Stimulated activated CD8-positive, alpha-beta memory T cell treated with anti-CD3 and anti-CD28 coated beads, Interleukin-15, amount 100 ng/mL, for 24 hours (primary cell): ENCODE results near the gene KASH5.
"Not testable (repeated sequence)": the region's sequence is repeated elsewhere in the genome, so short reads cannot be mapped to it uniquely, and the experiment has no call there.

Experiments
- DNase-seq: peaks from one replicate; pipeline ENCODE4 v3.0.0-alpha.2; 2020; ENCODE audit warnings: low read depth

Gene KASH5

DNA sequence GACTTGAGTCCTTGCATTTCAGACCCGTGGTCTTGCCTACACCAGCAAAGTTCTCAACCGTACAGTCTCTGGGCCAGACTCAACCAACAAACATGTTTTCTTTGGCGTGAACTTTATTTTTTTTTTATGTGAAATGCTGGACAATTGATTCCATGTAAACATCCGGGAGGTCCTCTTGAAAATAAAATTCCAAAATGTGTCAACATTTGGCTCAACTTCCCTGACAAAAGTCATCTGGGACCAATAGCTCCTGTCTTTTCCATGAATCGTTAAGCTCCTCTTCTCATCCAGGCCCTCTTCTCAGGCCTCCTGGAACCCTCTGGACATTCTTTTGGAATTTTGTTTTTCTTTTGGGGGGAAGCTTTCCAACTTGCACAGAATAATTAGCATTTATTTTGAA, 67.7 kb downstream of the KASH5 start:
- no peak for DNase-seq

DNA sequence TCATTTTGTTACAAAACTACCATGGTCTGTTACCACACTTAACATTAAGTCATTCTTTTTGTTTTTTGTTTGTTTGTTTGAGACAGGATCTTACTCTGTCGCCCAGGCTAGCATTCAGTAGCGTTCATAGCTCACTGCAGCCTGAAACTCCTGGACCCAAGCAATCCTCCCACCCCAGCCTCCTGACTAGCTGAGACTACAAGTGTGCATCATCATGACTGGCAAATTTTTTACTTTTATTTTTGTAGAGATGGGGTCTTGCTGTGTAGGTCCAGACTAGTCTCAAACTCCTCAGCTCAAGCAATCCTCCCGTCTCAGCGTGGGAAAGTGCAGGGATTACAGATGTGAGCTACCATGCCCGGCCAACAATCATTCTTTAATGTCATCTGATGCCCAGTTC, 68.3 kb downstream of the KASH5 start:
- DNase-seq, result no peak

DNA sequence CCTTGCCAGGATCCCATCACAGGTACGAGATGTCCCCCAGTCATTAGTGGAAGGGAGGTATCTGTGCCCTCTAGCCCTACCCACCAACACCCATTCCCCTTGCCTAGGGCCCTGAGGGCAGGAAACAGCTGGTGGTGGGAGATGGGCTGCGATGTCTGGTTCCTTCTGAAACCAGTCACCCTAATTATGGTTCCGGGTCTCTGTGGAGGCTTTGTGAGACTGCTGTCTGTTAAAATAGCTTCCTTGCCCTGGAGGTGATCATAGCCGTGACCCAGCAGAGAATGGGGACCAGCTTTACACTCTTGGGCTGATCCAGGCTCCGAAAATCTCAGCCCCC, 70.5 kb downstream of the KASH5 start:
- no peak for DNase-seq

DNA sequence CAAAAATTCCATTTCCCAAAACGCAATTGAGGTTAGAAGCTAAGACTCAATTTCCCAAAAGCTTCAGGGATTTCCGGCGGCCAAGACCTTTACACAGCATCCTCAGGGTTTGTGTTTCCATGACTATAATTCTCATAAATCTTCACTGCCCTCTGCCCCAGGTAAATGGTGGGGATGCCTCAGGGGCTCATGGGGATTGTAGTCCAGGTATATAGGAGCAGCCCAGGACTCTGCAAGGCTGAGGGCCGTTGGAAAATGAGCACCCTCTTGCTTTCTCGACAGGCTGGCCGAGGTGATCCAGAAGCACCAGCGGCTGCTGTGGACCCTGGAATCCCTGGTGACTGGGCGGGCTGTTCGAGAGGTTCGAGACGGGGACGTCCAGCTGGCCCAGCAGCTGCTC, 71.3 kb downstream of the KASH5 start:
- DNase-seq, result no peak

DNA sequence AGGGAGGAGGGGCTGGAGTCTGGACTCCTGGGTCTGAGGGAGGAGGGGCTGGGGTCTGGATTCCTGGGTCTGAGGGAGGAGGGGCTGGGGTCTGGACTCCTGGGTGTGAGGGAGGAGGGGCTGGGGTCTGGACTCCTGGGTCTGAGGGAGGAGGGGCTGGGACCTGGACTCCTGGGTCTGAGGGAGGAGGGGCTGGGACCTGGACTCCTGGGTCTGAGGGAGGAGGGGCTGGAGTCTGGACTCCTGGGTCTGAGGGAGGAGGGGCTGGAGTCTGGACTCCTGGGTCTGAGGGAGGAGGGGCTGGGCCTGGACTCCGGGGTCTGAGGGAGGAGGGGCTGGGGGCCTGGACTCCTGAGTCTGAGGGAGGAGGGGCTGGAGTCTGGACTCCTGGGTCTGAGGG, 73.1 kb downstream of the KASH5 start:
- DNase-seq, result not testable (repeated sequence)

DNA sequence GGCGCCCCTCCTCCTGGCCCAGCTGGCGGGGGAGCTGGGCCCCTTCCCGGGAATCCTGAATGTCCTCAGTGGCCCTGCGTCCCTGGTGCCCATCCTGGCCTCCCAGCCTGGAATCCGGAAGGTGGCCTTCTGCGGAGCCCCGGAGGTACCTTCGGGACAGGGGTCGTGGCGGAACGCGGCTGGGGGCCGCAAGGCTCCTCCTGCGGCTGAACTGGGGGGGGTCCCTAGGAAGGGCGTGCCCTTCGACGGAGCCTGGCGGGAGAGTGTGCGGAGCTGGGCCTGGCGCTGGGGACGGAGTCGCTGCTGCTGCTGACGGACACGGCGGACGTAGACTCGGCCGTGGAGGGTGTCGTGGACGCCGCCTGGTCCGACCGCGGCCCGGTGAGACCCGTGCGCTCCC, 73.6 kb downstream of the KASH5 start:
- DNase-seq, result no peak

DNA sequence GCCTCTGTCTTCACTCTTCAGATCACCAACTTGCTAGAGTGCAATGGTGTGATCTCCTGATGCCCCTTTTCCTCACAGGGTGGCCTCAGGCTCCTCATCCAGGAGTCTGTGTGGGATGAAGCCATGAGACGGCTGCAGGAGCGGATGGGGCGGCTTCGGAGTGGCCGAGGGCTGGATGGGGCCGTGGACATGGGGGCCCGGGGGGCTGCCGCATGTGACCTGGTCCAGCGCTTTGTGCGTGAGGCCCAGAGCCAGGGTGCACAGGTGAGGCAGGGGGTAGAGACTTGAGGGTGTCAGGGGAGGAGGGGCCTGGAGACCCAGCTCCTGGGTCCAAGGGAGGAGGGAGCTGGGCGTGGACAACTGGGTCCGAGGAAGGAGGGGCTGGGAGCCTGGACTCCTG, 74.4 kb downstream of the KASH5 start:
- no peak for DNase-seq

DNA sequence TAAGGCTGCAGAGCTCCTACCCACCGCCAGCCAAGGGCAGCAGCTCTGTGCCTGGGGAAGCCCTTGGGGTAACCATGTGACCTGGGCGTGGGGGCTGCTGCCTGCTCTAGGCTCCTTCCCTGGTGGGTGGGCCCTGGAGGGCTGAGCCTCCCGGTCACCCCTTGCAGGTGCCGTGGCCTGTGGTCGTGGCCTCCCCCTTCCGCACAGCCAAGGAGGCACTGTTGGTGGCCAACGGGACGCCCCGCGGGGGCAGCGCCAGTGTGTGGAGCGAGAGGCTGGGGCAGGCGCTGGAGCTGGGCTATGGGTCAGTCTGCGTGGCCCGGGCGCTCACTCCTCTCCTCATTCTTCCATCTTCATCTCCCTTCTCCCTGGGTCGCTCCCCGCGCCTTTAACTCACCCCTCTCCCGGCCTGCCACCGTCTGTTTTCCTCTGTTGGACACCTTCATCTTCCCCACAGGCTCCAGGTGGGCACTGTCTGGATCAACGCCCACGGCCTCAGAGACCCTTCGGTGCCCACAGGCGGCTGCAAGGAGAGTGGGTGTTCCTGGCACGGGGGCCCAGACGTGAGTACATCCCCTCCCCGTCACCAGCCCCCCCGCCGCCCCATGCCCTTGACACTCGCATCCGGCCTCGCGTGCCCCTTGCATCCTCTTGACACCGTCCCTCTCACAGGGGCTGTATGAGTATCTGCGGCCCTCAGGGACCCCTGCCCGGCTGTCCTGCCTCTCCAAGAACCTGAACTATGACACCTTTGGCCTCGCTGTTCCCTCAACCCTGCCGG, 76.1 kb downstream of the KASH5 start:
- DNase-seq, result no peak

DNA sequence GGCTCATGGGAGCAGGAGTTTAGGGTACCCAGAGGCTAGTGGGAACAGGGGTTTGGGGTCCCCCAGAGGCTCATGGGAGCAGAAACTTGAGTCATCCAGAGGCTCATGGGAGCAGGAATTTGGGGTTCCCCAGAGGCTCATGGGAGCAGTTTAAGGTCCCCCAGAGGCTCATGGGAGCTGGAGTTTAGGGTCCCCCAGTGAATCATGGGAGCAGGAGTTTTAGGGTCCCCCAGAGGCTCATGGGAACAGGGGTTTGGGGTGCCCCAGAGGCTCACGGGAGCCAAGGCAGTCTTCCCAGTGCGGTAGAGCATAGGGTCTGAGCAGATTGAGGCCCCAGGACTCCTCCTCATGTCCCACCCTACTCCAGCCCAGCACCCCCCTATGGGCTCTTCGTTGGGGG, 77.3 kb downstream of the KASH5 start:
- DNase-seq, result no peak
